AG09309 (cell line): ENCODE results near the gene SPINT2.
A peak's percentile ranks its signal among the peaks of the same experiment; 100 is the strongest.
"Not testable (repeated sequence)": the region's sequence is repeated elsewhere in the genome, so short reads cannot be mapped to it uniquely, and the experiment has no call there.

Experiments
- DNase-seq: peaks from one replicate; pipeline ENCODE4 v3.0.0-alpha.2; 2010; ENCODE audit warnings: low read depth
- H3K4me3 ChIP-seq: 2 replicates; pipeline ENCODE4 v1.5.1; 2011; ENCODE audit warnings: mild to moderate bottlenecking, low read depth, low read length, moderate library complexity; ENCODE audit not compliant: control insufficient read depth
- TF ChIP-seq, protein P1 (sequence below): IDR thresholded peaks from 2 replicates; pipeline ENCODE4 v1.5.1; 2011; ENCODE audit warnings: mild to moderate bottlenecking, low read depth, low read length, inconsistent platforms; ENCODE audit not compliant: insufficient read depth, control insufficient read depth; ENCODE audit errors: missing control alignments

Gene SPINT2

GRCh38 chr19:38255383-38256014, 8.9 kb upstream of the SPINT2 start:
- DNase-seq = no peak
- TF ChIP-seq, protein P1, sequence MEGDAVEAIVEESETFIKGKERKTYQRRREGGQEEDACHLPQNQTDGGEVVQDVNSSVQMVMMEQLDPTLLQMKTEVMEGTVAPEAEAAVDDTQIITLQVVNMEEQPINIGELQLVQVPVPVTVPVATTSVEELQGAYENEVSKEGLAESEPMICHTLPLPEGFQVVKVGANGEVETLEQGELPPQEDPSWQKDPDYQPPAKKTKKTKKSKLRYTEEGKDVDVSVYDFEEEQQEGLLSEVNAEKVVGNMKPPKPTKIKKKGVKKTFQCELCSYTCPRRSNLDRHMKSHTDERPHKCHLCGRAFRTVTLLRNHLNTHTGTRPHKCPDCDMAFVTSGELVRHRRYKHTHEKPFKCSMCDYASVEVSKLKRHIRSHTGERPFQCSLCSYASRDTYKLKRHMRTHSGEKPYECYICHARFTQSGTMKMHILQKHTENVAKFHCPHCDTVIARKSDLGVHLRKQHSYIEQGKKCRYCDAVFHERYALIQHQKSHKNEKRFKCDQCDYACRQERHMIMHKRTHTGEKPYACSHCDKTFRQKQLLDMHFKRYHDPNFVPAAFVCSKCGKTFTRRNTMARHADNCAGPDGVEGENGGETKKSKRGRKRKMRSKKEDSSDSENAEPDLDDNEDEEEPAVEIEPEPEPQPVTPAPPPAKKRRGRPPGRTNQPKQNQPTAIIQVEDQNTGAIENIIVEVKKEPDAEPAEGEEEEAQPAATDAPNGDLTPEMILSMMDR = no peak
- no peak overlapping the region for H3K4me3 ChIP-seq

DNA sequence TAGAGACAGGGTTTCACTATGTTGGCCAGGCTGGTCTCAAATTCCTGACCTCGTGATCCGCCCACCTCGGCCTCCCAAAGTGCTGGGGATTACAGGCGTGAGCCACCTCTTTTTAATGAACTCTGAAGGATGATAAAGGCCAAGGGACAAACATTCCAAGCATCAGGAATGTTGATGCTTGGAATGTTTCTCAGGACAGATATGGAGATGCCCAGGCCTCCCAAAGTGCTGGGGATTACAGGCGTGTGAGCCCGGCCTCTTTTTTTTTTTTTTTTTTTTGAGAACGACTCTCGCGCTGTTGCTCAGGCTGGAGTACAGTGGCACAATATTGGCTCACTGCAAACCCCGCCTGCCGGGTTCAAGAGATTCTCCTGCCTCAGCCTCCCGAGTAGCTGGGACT, 2.4 kb upstream of the SPINT2 start:
- not testable (repeated sequence) for H3K4me3 ChIP-seq, DNase-seq

DNA sequence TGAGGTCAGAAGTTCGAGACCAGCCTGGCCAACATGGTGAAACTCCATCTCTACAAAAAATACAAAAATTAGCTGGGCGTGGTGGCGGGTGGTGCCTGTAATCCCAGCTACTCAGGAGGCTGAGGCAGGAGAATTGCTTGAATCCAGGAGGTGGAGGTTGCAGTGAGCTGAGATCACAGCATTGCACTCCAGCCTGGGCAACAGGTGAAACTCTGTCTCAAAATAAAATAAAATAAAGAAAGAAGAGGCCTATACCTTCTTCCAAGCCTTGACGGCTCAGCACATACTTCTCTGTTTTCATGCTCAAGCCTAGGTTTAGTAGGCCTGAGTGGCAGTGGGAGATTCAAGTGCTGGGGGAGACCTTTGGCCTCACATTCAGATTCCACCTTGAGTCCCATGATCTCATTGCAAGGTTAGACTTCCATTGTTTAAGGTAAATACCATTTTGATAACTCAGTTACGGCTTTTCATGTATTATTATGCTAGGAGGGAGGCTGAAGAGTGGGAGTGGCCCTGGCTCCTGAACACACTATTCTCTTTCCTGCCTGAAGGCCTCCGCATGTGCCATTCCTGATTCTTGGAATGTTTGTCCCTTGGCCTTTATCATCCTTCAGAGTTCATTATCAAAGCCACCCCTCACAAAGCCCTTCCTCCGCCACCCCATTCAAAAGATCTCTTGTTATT, 1.6 kb upstream of the SPINT2 start:
- DNase-seq = no peak
- no peak overlapping the region for H3K4me3 ChIP-seq
- TF ChIP-seq, protein P1 = no peak

GRCh38 chr19:38263689-38264485, 486 bp upstream of the SPINT2 start:
- DNase-seq = no peak
- peak overlapping the region; percentile 15 for H3K4me3 ChIP-seq
- TF ChIP-seq, protein P1 = no peak

DNA sequence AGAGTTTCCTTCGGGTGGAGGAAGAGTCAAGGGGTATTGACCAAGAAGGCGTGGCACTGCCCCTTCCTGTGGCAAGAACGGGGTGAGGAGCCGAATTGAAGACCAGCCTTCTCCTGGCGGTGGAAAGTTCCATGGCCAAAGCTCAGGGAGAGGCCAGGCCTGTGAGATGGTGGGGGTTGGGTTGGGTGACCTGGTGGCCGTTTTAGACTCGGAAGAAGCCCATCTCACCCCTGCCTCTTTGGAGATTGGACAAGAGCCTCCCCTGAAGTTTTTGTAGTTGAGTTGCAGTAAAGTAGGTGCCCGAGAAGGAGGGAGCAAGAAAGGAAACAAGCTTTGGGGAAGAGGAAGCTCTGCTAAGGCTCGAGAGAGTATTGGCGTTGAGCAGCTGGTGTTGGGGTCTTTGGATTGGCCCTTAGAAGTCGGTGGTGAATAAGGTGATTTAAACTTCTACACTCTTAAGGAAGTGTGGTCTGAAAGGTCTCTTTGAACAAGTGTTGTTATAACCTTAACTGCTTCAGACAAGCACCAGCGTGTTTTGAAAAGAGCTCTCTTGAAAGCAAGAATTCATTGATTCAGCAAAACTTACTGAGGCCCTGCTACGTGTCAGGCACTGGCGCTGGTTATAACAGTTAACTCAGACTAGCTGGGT, 964 bp downstream of the SPINT2 start:
- TF ChIP-seq, protein P1 = no peak
- H3K4me3 ChIP-seq = no peak overlapping the region
- DNase-seq = no peak

DNA sequence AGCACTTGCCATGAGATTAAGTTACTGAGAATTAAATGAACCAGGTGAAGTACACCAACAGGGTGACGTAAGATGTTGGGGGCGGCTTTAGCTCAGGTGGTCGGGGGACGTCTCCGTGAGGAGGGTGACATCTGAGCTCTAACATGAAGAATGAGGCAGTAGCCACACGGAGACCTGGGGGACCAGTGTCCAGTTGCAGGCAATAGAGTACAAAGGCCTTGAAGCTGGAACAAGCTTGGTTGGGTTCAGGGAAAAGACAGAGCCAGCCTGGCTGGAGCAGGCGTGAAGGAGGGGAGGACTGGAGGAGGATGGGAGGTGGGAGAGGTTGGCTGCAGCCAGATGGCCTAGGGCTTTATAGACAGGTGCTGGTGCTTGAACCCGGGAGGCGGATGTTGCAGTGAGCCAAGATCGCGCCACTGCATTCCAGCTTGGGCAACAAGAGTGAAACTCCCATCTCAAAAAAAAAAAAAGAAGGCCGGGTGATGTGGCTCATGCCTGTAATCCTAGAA, 1.6 kb downstream of the SPINT2 start:
- no peak for DNase-seq
- TF ChIP-seq, protein P1 = no peak
- H3K4me3 ChIP-seq = no peak overlapping the region
